ENCODE data around the gene LTA4H. TPM values are rescaled to one million over a fixed set of nuclear protein-coding genes. Genes with fewer than 3 reads are reported as not detected.

The LTA4H gene
- total RNA-seq, 3 donors from 2014 or later, result 66.5 to 94.5 (median 67.4) TPM

- Histone ChIP-seq H3K9me3 (no peaks in the 10 kb centered on the region), H3K4me3 (no peak overlapping the region), H3K36me3 (no peaks in the 10 kb centered on the region), H3K4me1 (peaks cover 0 to 6% of the 10 kb centered on the region in 2 donors), H3K27me3 (no peaks in the 10 kb centered on the region), H3K27ac (no peak overlapping the region)
- intact Hi-C loops (cut with DNase I; ENCODE audit: low total_unique reads), result loop anchor here (10.0 kb wide), 1 partner anchor 355 kb away; the partner anchor contains the start of gene CDK17
- TF ChIP-seq POLR2AphosphoS5 (IDR thresholded peaks at IDR 0.05) (no peak), CTCF (IDR thresholded peaks at IDR 0.05) (no peak), POLR2A (IDR thresholded peaks at IDR 0.05) (no peak)
- no peak for DNase-seq (ENCODE audit: low spot score in 2 of 2)
Observed at GRCh38 chr12:96050139-96050538, 14.8 kb upstream of the LTA4H start.

- intact Hi-C loops (cut with DNase I; ENCODE audit: low total_unique reads), result no loop called here
- Histone ChIP-seq H3K27ac (no peak overlapping the region), H3K36me3 (no peaks in the 10 kb centered on the region), H3K4me1 (peaks cover 0 to 6% of the 10 kb centered on the region in 2 donors), H3K4me3 (no peak overlapping the region), H3K9me3 (no peaks in the 10 kb centered on the region), H3K27me3 (no peaks in the 10 kb centered on the region)
- no peak for DNase-seq (ENCODE audit: low spot score in 2 of 2)
- TF ChIP-seq CTCF (IDR thresholded peaks at IDR 0.05), result no peak
- TF ChIP-seq POLR2A (IDR thresholded peaks at IDR 0.05), result no peak
- no peak for TF ChIP-seq POLR2AphosphoS5 (IDR thresholded peaks at IDR 0.05)
Observed at GRCh38 chr12:96049101-96049500, 13.7 kb upstream of the LTA4H start.

GRCh38 chr12:96048393-96048969 is 13.1 kb upstream of the LTA4H start:
- TF ChIP-seq POLR2A (IDR thresholded peaks at IDR 0.05), result no peak
- TF ChIP-seq CTCF (IDR thresholded peaks at IDR 0.05), result no peak
- no peak for TF ChIP-seq POLR2AphosphoS5 (IDR thresholded peaks at IDR 0.05)
- Histone ChIP-seq H3K9me3 (no peaks in the 10 kb centered on the region), H3K36me3 (no peaks in the 10 kb centered on the region), H3K27me3 (no peaks in the 10 kb centered on the region), H3K27ac (no peak overlapping the region), H3K4me3 (no peak overlapping the region), H3K4me1 (peaks cover 0 to 6% of the 10 kb centered on the region in 2 donors)
- intact Hi-C loops (cut with DNase I; ENCODE audit: low total_unique reads), result no loop called here
- no peak for DNase-seq (ENCODE audit: low spot score in 2 of 2)

- Histone ChIP-seq H3K36me3 (no peaks in the 10 kb centered on the region), H3K4me3 (no peak overlapping the region), H3K4me1 (peaks cover 0 to 6% of the 10 kb centered on the region in 2 donors), H3K27me3 (no peaks in the 10 kb centered on the region), H3K27ac (peak overlapping the region; percentile 58 to 66), H3K9me3 (no peaks in the 10 kb centered on the region)
- no peak for DNase-seq (ENCODE audit: low spot score in 2 of 2)
- intact Hi-C loops (cut with DNase I; ENCODE audit: low total_unique reads), result no loop called here
- no peak for TF ChIP-seq POLR2AphosphoS5 (IDR thresholded peaks at IDR 0.05)
- no peak for TF ChIP-seq CTCF (IDR thresholded peaks at IDR 0.05)
- no peak for TF ChIP-seq POLR2A (IDR thresholded peaks at IDR 0.05)
Observed at GRCh38 chr12:96047229-96048211, 12.1 kb upstream of the LTA4H start.
